Neural cell (in vitro differentiated cells): Measurements from ENCODE around the gene GDNF. TPM values are rescaled to one million over a fixed set of nuclear protein-coding genes. Genes with fewer than 3 reads are reported as not detected.

Experiments
- H2AFZ ChIP-seq: fragments of 200-600, 300-800 bp; sonication (generic), shearing (Covaris generic); 2 replicates; pipeline ENCODE4 v1.6.0; 2014; ENCODE audit warnings: low read depth, mild to moderate bottlenecking, antibody characterized with exemption, low read length, moderate library complexity
- H3F3A ChIP-seq: fragments of 200-600 bp; shearing (Covaris generic); 2 replicates; pipeline ENCODE4 v1.6.1; 2016; ENCODE audit warnings: mild to moderate bottlenecking, moderate library complexity, mixed read lengths, antibody characterized with exemption, low read length; ENCODE audit not compliant: insufficient read depth, poor library complexity, severe bottlenecking
- H3K27ac ChIP-seq: fragments of 200-600, 300-800 bp; sonication (generic), shearing (Covaris generic); 2 replicates; pipeline ENCODE4 v1.5.1; 2014; ENCODE audit warnings: mild to moderate bottlenecking, low read length, moderate library complexity
- H3K27me3 ChIP-seq: fragments of 300-800, 200-600 bp; sonication (generic), shearing (Covaris generic); 2 replicates; pipeline ENCODE4 v1.6.0; 2014; ENCODE audit warnings: mild to moderate bottlenecking, low read depth, low read length, moderate library complexity; ENCODE audit not compliant: insufficient read depth
- H3K36me3 ChIP-seq: fragments of 300-800, 200-600 bp; sonication (generic), shearing (Covaris generic); 2 replicates; pipeline ENCODE4 v1.5.1; 2014; ENCODE audit warnings: mild to moderate bottlenecking, antibody characterized with exemption, low read length, moderate library complexity; ENCODE audit not compliant: insufficient read depth
- H3K4me2 ChIP-seq: fragments of 300-800, 200-600 bp; sonication (generic), shearing (Covaris generic); 2 replicates; pipeline ENCODE4 v1.6.0; 2014; ENCODE audit warnings: mild to moderate bottlenecking, low read length
- H3K4me3 ChIP-seq: fragments of 300-800, 200-600 bp; sonication (generic), shearing (Covaris generic); 2 replicates; pipeline ENCODE4 v1.5.1; 2014; ENCODE audit warnings: mild to moderate bottlenecking, low read length, moderate library complexity
- H3K79me2 ChIP-seq: fragments of 200-600 bp; shearing (Covaris generic); replicated peaks from 2 replicates; pipeline ENCODE4 v1.6.0; 2014; ENCODE audit warnings: mild to moderate bottlenecking, low read length, moderate library complexity; ENCODE audit not compliant: insufficient read depth
- H3K9ac ChIP-seq: fragments of 300-800, 200-600 bp; sonication (generic), shearing (Covaris generic); 2 replicates; pipeline ENCODE4 v1.6.1; 2016; ENCODE audit warnings: mild to moderate bottlenecking, low read length, mixed read lengths
- H3K9me2 ChIP-seq: fragments of 200-600 bp; shearing (Covaris generic); 2 replicates; pipeline ENCODE4 v1.6.1; 2016; ENCODE audit warnings: mild to moderate bottlenecking, low read length, mixed read lengths; ENCODE audit not compliant: insufficient read depth
- H3K9me3 ChIP-seq: fragments of 200-600, 300-800 bp; sonication (generic), shearing (Covaris generic); 2 replicates; pipeline ENCODE4 v1.6.1; 2016; ENCODE audit warnings: mild to moderate bottlenecking, mixed run types, low read length, moderate library complexity, mixed read lengths
- H4K20me1 ChIP-seq: fragments of 200-600 bp; shearing (Covaris generic); 2 replicates; pipeline ENCODE4 v1.6.1; 2016; ENCODE audit warnings: mild to moderate bottlenecking, mixed run types; ENCODE audit not compliant: insufficient read depth
- EP300 ChIP-seq: fragments of 450-650 bp; conservative IDR thresholded peaks from 2 replicates; pipeline ENCODE4 v1.6.1; 2014; ENCODE audit warnings: antibody characterized with exemption, mild to moderate bottlenecking, moderate library complexity; ENCODE audit not compliant: poor library complexity, severe bottlenecking
- EZH2 ChIP-seq: fragments of 200-600, 300-800 bp; shearing (Covaris generic), sonication (generic); IDR thresholded peaks from 2 replicates; pipeline ENCODE4 v1.6.1; 2014; ENCODE audit warnings: antibody characterized with exemption, low read length, borderline replicate concordance, mild to moderate bottlenecking; ENCODE audit not compliant: insufficient read depth, poor library complexity, severe bottlenecking
- MXI1 ChIP-seq: fragments of 450-650 bp; conservative IDR thresholded peaks from 2 replicates; pipeline ENCODE4 v1.6.1; 2014; ENCODE audit warnings: antibody characterized with exemption, mild to moderate bottlenecking; ENCODE audit not compliant: poor library complexity, severe bottlenecking
- POLR2AphosphoS5 ChIP-seq: IDR thresholded peaks from 2 replicates; pipeline ENCODE4 v1.6.1; 2012
- RAD21 ChIP-seq: fragments of 450-650 bp; conservative IDR thresholded peaks from 2 replicates; pipeline ENCODE4 v1.6.1; 2014; ENCODE audit warnings: antibody characterized with exemption, mild to moderate bottlenecking, moderate library complexity
- REST ChIP-seq: IDR thresholded peaks from 2 replicates; pipeline ENCODE4 v1.6.1; 2012; ENCODE audit warnings: borderline replicate concordance
- SMC3 ChIP-seq: fragments of 450-650 bp; conservative IDR thresholded peaks from 2 replicates; pipeline ENCODE4 v1.6.1; 2014; ENCODE audit warnings: antibody characterized with exemption, mild to moderate bottlenecking, moderate library complexity; ENCODE audit not compliant: poor library complexity
- TAF1 ChIP-seq: IDR thresholded peaks from 2 replicates; pipeline ENCODE4 v1.6.1; 2012; ENCODE audit warnings: low read depth
- polyA plus RNA-seq: library from polyadenylated mRNA; depleted of rRNA; stranded (reverse); fragments of >200 nt; gene quantifications from 2 replicates; pipeline ENCODE4 v1.2.3, GENCODE V29; 2014
- TF ChIP-seq, protein P1 (sequence below): fragments of 450-650 bp; IDR thresholded peaks from 2 replicates; pipeline ENCODE4 v1.5.1; 2014; ENCODE audit warnings: antibody characterized with exemption, mild to moderate bottlenecking, moderate library complexity; ENCODE audit not compliant: poor library complexity, severe bottlenecking

GDNF gene
- polyA plus RNA-seq, 1 donor from 2014 or later = not detected

DNA sequence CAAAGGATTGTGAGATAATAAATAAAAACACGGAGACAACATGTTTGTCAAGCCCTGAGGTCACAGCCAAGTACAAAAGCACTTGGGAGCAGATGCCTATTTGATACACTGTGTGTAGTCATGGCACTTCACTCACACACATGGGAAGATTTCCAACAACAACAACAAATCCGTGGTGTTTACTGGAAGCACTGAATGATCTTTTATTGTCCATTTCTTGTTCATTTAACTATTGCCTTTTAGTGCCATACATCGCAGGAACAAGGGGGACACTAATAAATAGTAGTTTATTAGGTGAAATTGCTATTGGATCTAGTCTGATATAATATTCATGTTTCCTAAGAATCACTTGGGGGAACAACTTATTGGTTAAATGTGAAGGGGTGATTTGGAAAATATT lies 20.4 kb upstream of the GDNF start:
- no peak overlapping the region for H2AFZ ChIP-seq
- no peaks in the 10 kb centered on the region for H3K9me3 ChIP-seq
- H3K4me2 ChIP-seq = no peak overlapping the region
- H3K9ac ChIP-seq = no peak overlapping the region
- no peaks in the 10 kb centered on the region for H3F3A ChIP-seq
- TF ChIP-seq REST (no peak), TAF1 (no peak), RAD21 (no peak), EZH2 (no peak), EP300 (no peak), SMC3 (no peak), POLR2AphosphoS5 (no peak), MXI1 (no peak)
- TF ChIP-seq, protein P1, sequence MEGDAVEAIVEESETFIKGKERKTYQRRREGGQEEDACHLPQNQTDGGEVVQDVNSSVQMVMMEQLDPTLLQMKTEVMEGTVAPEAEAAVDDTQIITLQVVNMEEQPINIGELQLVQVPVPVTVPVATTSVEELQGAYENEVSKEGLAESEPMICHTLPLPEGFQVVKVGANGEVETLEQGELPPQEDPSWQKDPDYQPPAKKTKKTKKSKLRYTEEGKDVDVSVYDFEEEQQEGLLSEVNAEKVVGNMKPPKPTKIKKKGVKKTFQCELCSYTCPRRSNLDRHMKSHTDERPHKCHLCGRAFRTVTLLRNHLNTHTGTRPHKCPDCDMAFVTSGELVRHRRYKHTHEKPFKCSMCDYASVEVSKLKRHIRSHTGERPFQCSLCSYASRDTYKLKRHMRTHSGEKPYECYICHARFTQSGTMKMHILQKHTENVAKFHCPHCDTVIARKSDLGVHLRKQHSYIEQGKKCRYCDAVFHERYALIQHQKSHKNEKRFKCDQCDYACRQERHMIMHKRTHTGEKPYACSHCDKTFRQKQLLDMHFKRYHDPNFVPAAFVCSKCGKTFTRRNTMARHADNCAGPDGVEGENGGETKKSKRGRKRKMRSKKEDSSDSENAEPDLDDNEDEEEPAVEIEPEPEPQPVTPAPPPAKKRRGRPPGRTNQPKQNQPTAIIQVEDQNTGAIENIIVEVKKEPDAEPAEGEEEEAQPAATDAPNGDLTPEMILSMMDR = no peak
- no peak overlapping the region for H3K27ac ChIP-seq
- H3K79me2 ChIP-seq = no peaks in the 10 kb centered on the region
- no peaks in the 10 kb centered on the region for H3K27me3 ChIP-seq
- H3K4me3 ChIP-seq = no peak overlapping the region
- H3K9me2 ChIP-seq = no peaks in the 10 kb centered on the region
- no peaks in the 10 kb centered on the region for H3K36me3 ChIP-seq
- no peaks in the 10 kb centered on the region for H4K20me1 ChIP-seq

- no peaks in the 10 kb centered on the region for H3K9me2 ChIP-seq
- H3K27ac ChIP-seq = no peak overlapping the region
- H3F3A ChIP-seq = no peaks in the 10 kb centered on the region
- TF ChIP-seq EZH2 = no peak
- no peak for TF ChIP-seq RAD21
- no peaks in the 10 kb centered on the region for H4K20me1 ChIP-seq
- no peaks in the 10 kb centered on the region for H3K27me3 ChIP-seq
- no peak overlapping the region for H3K9ac ChIP-seq
- no peak overlapping the region for H2AFZ ChIP-seq
- no peak overlapping the region for H3K4me2 ChIP-seq
- no peak overlapping the region for H3K4me3 ChIP-seq
- H3K9me3 ChIP-seq = no peaks in the 10 kb centered on the region
- H3K36me3 ChIP-seq = no peaks in the 10 kb centered on the region
- no peaks in the 10 kb centered on the region for H3K79me2 ChIP-seq
These were observed 20.0 kb upstream of the GDNF start for GRCh38 chr5:37859805-37860204.

GRCh38 chr5:37858250-37858649 lies 18.4 kb upstream of the GDNF start:
- no peak overlapping the region for H3K9ac ChIP-seq
- H3K79me2 ChIP-seq = no peaks in the 10 kb centered on the region
- no peaks in the 10 kb centered on the region for H3K27me3 ChIP-seq
- no peak overlapping the region for H3K27ac ChIP-seq
- H4K20me1 ChIP-seq = no peaks in the 10 kb centered on the region
- no peaks in the 10 kb centered on the region for H3K36me3 ChIP-seq
- no peak overlapping the region for H3K4me2 ChIP-seq
- no peak overlapping the region for H2AFZ ChIP-seq
- no peaks in the 10 kb centered on the region for H3F3A ChIP-seq
- H3K9me3 ChIP-seq = no peaks in the 10 kb centered on the region
- TF ChIP-seq SMC3 = no peak
- TF ChIP-seq REST = no peak
- no peak for TF ChIP-seq RAD21
- H3K9me2 ChIP-seq = no peaks in the 10 kb centered on the region
- H3K4me3 ChIP-seq = no peak overlapping the region
